Tibial nerve (tissue), 4 donors: ENCODE data around the gene EBLN2. TPM values are rescaled to one million over a fixed set of nuclear protein-coding genes. Genes with fewer than 3 reads are reported as not detected.

Source experiments
- DNase-seq, 2 donors: peaks; one replicate each; pipeline ENCODE4 v3.0.0-alpha.2; 2019; ENCODE audit warnings: low spot score in 2 of 2
- H3K27ac ChIP-seq, 4 donors: fragments of 200-600 bp; sonication (generic) in 3 of 4; one replicate each; pipeline ENCODE4 v1.5.1; 2017 to 2019; ENCODE audit warnings: mild to moderate bottlenecking in 1 of 4
- H3K27me3 ChIP-seq, 2 donors: fragments of 200-600 bp; sonication (generic) in 1 of 2; one replicate each; pipeline versions ENCODE4 v1.5.1 to v1.6.0; 2017 to 2019
- H3K36me3 ChIP-seq, 3 donors: fragments of 200-600 bp; sonication (generic); one replicate each; pipeline ENCODE4 v1.5.1; 2018 to 2019
- H3K4me1 ChIP-seq, 4 donors: fragments of 200-600 bp; sonication (generic) in 3 of 4; one replicate each; pipeline ENCODE4 v1.5.1; 2017 to 2019
- H3K4me3 ChIP-seq, 4 donors: fragments of 200-600 bp; sonication (generic) in 3 of 4; one replicate each; pipeline ENCODE4 v1.5.1; 2017 to 2019; ENCODE audit warnings: mild to moderate bottlenecking in 1 of 4, moderate library complexity in 1 of 4
- H3K9me3 ChIP-seq, 4 donors: fragments of 200-600 bp; sonication (generic) in 3 of 4; one replicate each; pipeline ENCODE4 v1.5.1; 2017 to 2019
- CTCF ChIP-seq, 5 experiments: fragments of 200-600 bp in 3 of 5; fragments of 450-650 bp in 2 of 5; sonication (generic) in 3 of 5; IDR thresholded peaks; one replicate each; pipeline ENCODE4 v1.5.1; 2016 to 2019; ENCODE audit warnings: antibody characterized with exemption in 5 of 5, mild to moderate bottlenecking in 3 of 5, moderate library complexity in 2 of 5
- EP300 ChIP-seq, 2 donors: sonication (generic); formaldehyde crosslinking; IDR thresholded peaks; one replicate each; pipeline ENCODE4 v1.6.1; 2017; ENCODE audit warnings: antibody characterized with exemption in 2 of 2, mild to moderate bottlenecking in 1 of 2
- POLR2A ChIP-seq, 2 donors: fragments of 450-650 bp; IDR thresholded peaks; one replicate each; pipeline ENCODE4 v1.6.1; 2017; ENCODE audit warnings: antibody characterized with exemption in 2 of 2, mild to moderate bottlenecking in 2 of 2, moderate library complexity in 2 of 2
- WGBS, 2 donors: methylation state at CpG; one replicate each; pipeline ENCODE4 v1.1.5; 2018; 5-methylcytosine and 5-hydroxymethylcytosine counted together
- total RNA-seq, 4 donors: library from RNA; depleted of rRNA; stranded (reverse); fragments of >200 nt; gene quantifications; one replicate each; pipeline ENCODE4 v1.1.0, GENCODE V29; 2016

EBLN2 gene
- total RNA-seq, 4 donors from 2014 or later, result 11.9 to 16.4 (median 14.9) TPM

GRCh38 chr3:73046195-73046594 lies 15.3 kb upstream of the EBLN2 start:
- H3K9me3 ChIP-seq, result no peaks in the 10 kb centered on the region
- H3K27me3 ChIP-seq, result no peaks in the 10 kb centered on the region
- no peak overlapping the region for H3K27ac ChIP-seq
- peaks cover 0 to 53% (median 7%) of the 10 kb centered on the region in 4 donors for H3K4me1 ChIP-seq
- TF ChIP-seq CTCF (IDR thresholded peaks at IDR 0.05) (no peak), POLR2A (IDR thresholded peaks at IDR 0.05) (no peak), EP300 (IDR thresholded peaks at IDR 0.05) (no peak)
- H3K36me3 ChIP-seq, result peaks cover 0 to 10% (median 0%) of the 10 kb centered on the region in 3 donors
- H3K4me3 ChIP-seq, result no peak overlapping the region
- WGBS, 2 donors, result 44 to 63% methylated on average over 2 of the region's 2 CpGs
- DNase-seq, result no peak

- TF ChIP-seq EP300 (IDR thresholded peaks at IDR 0.05), result no peak
- TF ChIP-seq CTCF (IDR thresholded peaks at IDR 0.05), result no peak
- TF ChIP-seq POLR2A (IDR thresholded peaks at IDR 0.05), result no peak
- no peak for DNase-seq
- WGBS, 2 donors, result 85 to 90% methylated on average over 10 of the region's 10 CpGs
These were observed 12.1 kb upstream of the EBLN2 start for GRCh38 chr3:73049319-73049718.

GRCh38 chr3:73052857-73053256 lies 8.6 kb upstream of the EBLN2 start:
- TF ChIP-seq POLR2A (IDR thresholded peaks at IDR 0.05), result no peak
- TF ChIP-seq EP300 (IDR thresholded peaks at IDR 0.05), result no peak
- TF ChIP-seq CTCF (IDR thresholded peaks at IDR 0.05), result no peak
- Histone ChIP-seq H3K27ac (peak overlapping the region in 1 of 4 donors; percentile 27), H3K4me1 (peaks cover 0 to 14% (median 10%) of the 10 kb centered on the region in 4 donors), H3K9me3 (no peaks in the 10 kb centered on the region), H3K27me3 (no peaks in the 10 kb centered on the region), H3K4me3 (no peak overlapping the region), H3K36me3 (peaks cover 0 to 14% (median 0%) of the 10 kb centered on the region in 3 donors)
- 35 to 37% methylated on average over 2 of the region's 2 CpGs for WGBS, 2 donors
- DNase-seq, result no peak

More at GRCh38 chr3:73049319-73049718, 12.1 kb upstream of the EBLN2 start:
- Histone ChIP-seq H3K27ac (no peak overlapping the region), H3K4me3 (no peak overlapping the region), H3K36me3 (peaks cover 0 to 15% (median 0%) of the 10 kb centered on the region in 3 donors), H3K9me3 (no peaks in the 10 kb centered on the region), H3K4me1 (peaks cover 0 to 33% (median 0%) of the 10 kb centered on the region in 4 donors), H3K27me3 (no peaks in the 10 kb centered on the region)

GRCh38 chr3:73055583-73055982 lies 5.9 kb upstream of the EBLN2 start:
- peaks cover 0 to 5% (median 0%) of the 10 kb centered on the region in 3 donors for H3K36me3 ChIP-seq
- no peak for DNase-seq
- peaks cover 0 to 20% (median 10%) of the 10 kb centered on the region in 4 donors for H3K4me1 ChIP-seq
- peak overlapping the region in 2 of 4 donors; percentile 39 to 41 for H3K27ac ChIP-seq
- 49 to 54% methylated on average over 8 of the region's 8 CpGs for WGBS, 2 donors
- H3K4me3 ChIP-seq, result no peak overlapping the region
- TF ChIP-seq EP300 (IDR thresholded peaks at IDR 0.05) (no peak), POLR2A (IDR thresholded peaks at IDR 0.05) (no peak), CTCF (IDR thresholded peaks at IDR 0.05) (no peak)
- no peaks in the 10 kb centered on the region for H3K27me3 ChIP-seq
- H3K9me3 ChIP-seq, result no peaks in the 10 kb centered on the region

- 19 to 21% methylated on average over 5 of the region's 5 CpGs for WGBS, 2 donors
- H3K27me3 ChIP-seq, result no peaks in the 10 kb centered on the region
- no peak overlapping the region for H3K4me3 ChIP-seq
- TF ChIP-seq CTCF (IDR thresholded peaks at IDR 0.05), result peak; percentile 39 to 64 (median 53)
- TF ChIP-seq POLR2A (IDR thresholded peaks at IDR 0.05), result no peak
- peaks cover 0 to 7% (median 0%) of the 10 kb centered on the region in 3 donors for H3K36me3 ChIP-seq
- H3K27ac ChIP-seq, result peak overlapping the region in 2 of 4 donors; percentile 39 to 41
- no peak for DNase-seq
- H3K4me1 ChIP-seq, result peaks cover 0 to 26% (median 10%) of the 10 kb centered on the region in 4 donors
- no peaks in the 10 kb centered on the region for H3K9me3 ChIP-seq
These were observed 5.2 kb upstream of the EBLN2 start for GRCh38 chr3:73056014-73056844.
